Epithelial cell of proximal tubule (primary cell): ENCODE measurements around the gene PROM1. TPM values are rescaled to one million over a fixed set of nuclear protein-coding genes. Genes with fewer than 3 reads are reported as not detected.

Experiments used
- DNase-seq: peaks from one replicate; pipeline ENCODE4 v3.0.0-alpha.2; 2011; ENCODE audit warnings: low read depth
- H3K4me3 ChIP-seq: 2 replicates; pipeline ENCODE4 v1.5.1; 2011; ENCODE audit warnings: low read depth, mild to moderate bottlenecking, low read length
- CTCF ChIP-seq: conservative IDR thresholded peaks from 2 replicates; pipeline ENCODE4 v1.5.1; 2012; ENCODE audit warnings: low read depth, mild to moderate bottlenecking, low read length
- total RNA-seq: library from RNA; depleted of rRNA; stranded (reverse); fragments of >200 nt; gene quantifications from 2 replicates; pipeline ENCODE4 v1.2.3, GENCODE V29; 2015

Gene PROM1
- total RNA-seq, 1 donor from 2014 or later: 69.6 TPM

GRCh38 chr4:16125571-16126445, 42.0 kb upstream of the PROM1 start:
- peak; percentile 27 for TF ChIP-seq CTCF
- H3K4me3 ChIP-seq: no peak overlapping the region
- DNase-seq: peak; percentile 64

- DNase-seq: no peak
- H3K4me3 ChIP-seq: no peak overlapping the region
- no peak for TF ChIP-seq CTCF
Observed at GRCh38 chr4:16124232-16124631, 40.4 kb upstream of the PROM1 start.

GRCh38 chr4:16123356-16124084, 39.7 kb upstream of the PROM1 start:
- no peak for DNase-seq
- no peak for TF ChIP-seq CTCF
- H3K4me3 ChIP-seq: no peak overlapping the region

- no peak overlapping the region for H3K4me3 ChIP-seq
- no peak for DNase-seq
- no peak for TF ChIP-seq CTCF
Observed at GRCh38 chr4:16122784-16123183, 39.0 kb upstream of the PROM1 start.

GRCh38 chr4:16122308-16122711, 38.5 kb upstream of the PROM1 start:
- no peak overlapping the region for H3K4me3 ChIP-seq
- no peak for TF ChIP-seq CTCF
- no peak for DNase-seq

- H3K4me3 ChIP-seq: no peak overlapping the region
- TF ChIP-seq CTCF: no peak
- DNase-seq: no peak
Observed at GRCh38 chr4:16120720-16121119, 36.9 kb upstream of the PROM1 start.
